Activated CD4-positive, alpha-beta T cell treated with anti-CD3 and anti-CD28 coated beads for 1 hour (primary cell): ENCODE measurements around the gene MAPRE3.
A peak's percentile ranks its signal among the peaks of the same experiment; 100 is the strongest.
"Not testable (repeated sequence)": the region's sequence is repeated elsewhere in the genome, so short reads cannot be mapped to it uniquely, and the experiment has no call there.

Source experiments
- DNase-seq: peaks from one replicate; pipeline ENCODE4 v3.0.0-alpha.2; 2020

The MAPRE3 gene

GRCh38 chr2:26970244-26970927, at the start of gene MAPRE3:
TSS of gene MAPRE3 (plus strand) at chr2:26970637. CDS start at chr2:27022219, 51,582 bp downstream.
- peak; percentile 67 for DNase-seq

GRCh38 chr2:26921323-26921722, 49.1 kb upstream of the MAPRE3 start:
- no peak for DNase-seq

GRCh38 chr2:26922405-26923188, 47.8 kb upstream of the MAPRE3 start:
- DNase-seq, result peak; percentile 27

GRCh38 chr2:26923189-26923466, 47.3 kb upstream of the MAPRE3 start:
- DNase-seq, result not testable (repeated sequence)

GRCh38 chr2:26924731-26925099, 45.7 kb upstream of the MAPRE3 start:
- DNase-seq, result no peak

GRCh38 chr2:26925100-26925791, 45.2 kb upstream of the MAPRE3 start:
- no peak for DNase-seq

- DNase-seq, result no peak
These were observed 43.2 kb upstream of the MAPRE3 start for GRCh38 chr2:26927221-26927620.

- no peak for DNase-seq
These were observed 37.5 kb upstream of the MAPRE3 start for GRCh38 chr2:26932974-26933373.

GRCh38 chr2:26933431-26934334, 36.8 kb upstream of the MAPRE3 start:
- DNase-seq, result no peak

GRCh38 chr2:26934335-26934724, 36.1 kb upstream of the MAPRE3 start:
- DNase-seq, result no peak

GRCh38 chr2:26934985-26935384, 35.5 kb upstream of the MAPRE3 start:
- DNase-seq, result no peak

- DNase-seq, result no peak
These were observed 33.6 kb upstream of the MAPRE3 start for GRCh38 chr2:26936855-26937254.

- DNase-seq, result no peak
These were observed 31.9 kb upstream of the MAPRE3 start for GRCh38 chr2:26938399-26939118.

GRCh38 chr2:26940001-26940400, 30.4 kb upstream of the MAPRE3 start:
- no peak for DNase-seq

GRCh38 chr2:26941486-26941885, 29.0 kb upstream of the MAPRE3 start:
- DNase-seq, result no peak

- peak; percentile 48 for DNase-seq
These were observed 27.7 kb upstream of the MAPRE3 start for GRCh38 chr2:26942543-26943295.

- DNase-seq, result no peak
These were observed 24.3 kb upstream of the MAPRE3 start for GRCh38 chr2:26945991-26946750.

- no peak for DNase-seq
These were observed 23.3 kb upstream of the MAPRE3 start for GRCh38 chr2:26946841-26947784.

GRCh38 chr2:26948800-26949199, 21.6 kb upstream of the MAPRE3 start:
- no peak for DNase-seq

- no peak for DNase-seq
These were observed 20.2 kb upstream of the MAPRE3 start for GRCh38 chr2:26950246-26950645.
